MCF 10A (cell line): Measurements from ENCODE around the gene CATSPERE. TPM values are rescaled to one million over a fixed set of nuclear protein-coding genes. Genes with fewer than 3 reads are reported as not detected.

Experiments
- BruUV-seq: library from RNA; stranded (reverse); fragments of 400-500 nt; replicated peaks from 2 replicates; lab custom pipeline; 2021; lab: Mats Ljungman, UMichigan
- CTCF ChIA-PET: fragments of 300-600 bp; sonication (Branson Sonifier 250); formaldehyde crosslinking; extraction: SDS; loops from one replicate; lab custom pipeline; 2021; ENCODE audit warnings: antibody characterized with exemption, inconsistent platforms; lab: Yijun Ruan, JAX
- POLR2A ChIA-PET: fragments of 300-600, 350-650 bp; sonication (Branson Sonifier 250); formaldehyde crosslinking; extraction: SDS; loops from one replicate; lab custom pipeline; 2020; ENCODE audit warnings: antibody characterized with exemption, inconsistent platforms; lab: Yijun Ruan, JAX
- DNase-seq: peaks from one replicate; pipeline ENCODE4 v3.0.0-alpha.2; 2018; ENCODE audit not compliant: unreplicated experiment
- H3K27ac Mint-ChIP-seq: one replicate; pipeline ENCODE4 v1.8.0; 2022; ENCODE audit warnings: mild to moderate bottlenecking, low read depth, mixed read lengths; ENCODE audit not compliant: unreplicated experiment
- H3K27me3 Mint-ChIP-seq: one replicate; pipeline ENCODE4 v1.8.0; 2022; ENCODE audit warnings: mixed read lengths; ENCODE audit not compliant: insufficient read depth, unreplicated experiment
- H3K36me3 Mint-ChIP-seq: one replicate; pipeline ENCODE4 v1.8.0; 2022; ENCODE audit warnings: mild to moderate bottlenecking, moderate library complexity, mixed read lengths; ENCODE audit not compliant: insufficient read depth, unreplicated experiment
- H3K4me1 Mint-ChIP-seq: one replicate; pipeline ENCODE4 v1.8.0; 2022; ENCODE audit warnings: mixed read lengths; ENCODE audit not compliant: insufficient read depth, unreplicated experiment
- H3K4me3 Mint-ChIP-seq: one replicate; pipeline ENCODE4 v1.8.0; 2022; ENCODE audit warnings: mild to moderate bottlenecking, moderate library complexity, mixed read lengths; ENCODE audit not compliant: unreplicated experiment
- H3K9me3 Mint-ChIP-seq: one replicate; pipeline ENCODE4 v1.8.0; 2022; ENCODE audit warnings: mixed read lengths; ENCODE audit not compliant: unreplicated experiment
- intact Hi-C: fragments of 100-400 bp; cut with micrococcal nuclease; formaldehyde crosslinking; loops from 2 replicates; pipeline ENCODE4 v1.14.1; 2022
- total RNA-seq: library from RNA; stranded (reverse); gene quantifications from 2 replicates; pipeline ENCODE4 v1.2.3, GENCODE V29; 2022
- TF ChIP-seq, protein P1 (sequence below): fragments of 200-600 bp; IDR thresholded peaks from one replicate; pipeline ENCODE4 v1.8.0; 2022; ENCODE audit warnings: antibody characterized with exemption, mild to moderate bottlenecking; ENCODE audit not compliant: unreplicated experiment

The CATSPERE gene
- total RNA-seq, 1 experiment from 2014 or later, result 2.1 TPM

DNA sequence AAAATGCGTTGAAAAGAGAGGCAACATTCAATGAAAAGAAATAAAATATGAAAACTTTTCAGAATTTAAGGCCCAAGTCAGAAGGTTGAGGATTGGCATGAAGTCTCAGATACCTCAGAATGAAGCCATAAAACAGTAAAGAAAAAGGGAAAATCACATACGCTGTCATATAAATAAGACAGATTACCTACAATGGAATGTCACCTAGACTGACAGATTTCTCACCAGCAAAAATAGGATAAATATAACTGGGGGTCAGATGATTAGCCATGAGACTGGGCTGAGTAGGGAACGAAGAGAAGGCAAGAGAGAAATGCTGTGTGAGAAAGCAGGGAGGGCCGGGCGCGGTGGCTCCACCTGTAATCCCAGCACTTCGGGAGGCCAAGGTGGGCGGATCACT, 140.3 kb downstream of the CATSPERE start:
- Mint-ChIP-seq H3K9me3 (no peaks in the 10 kb centered on the region), H3K4me1 (peaks cover 12% of the 10 kb centered on the region), H3K27ac (no peak overlapping the region), H3K4me3 (no peak overlapping the region), H3K27me3 (no peaks in the 10 kb centered on the region), H3K36me3 (no peaks in the 10 kb centered on the region)
- ChIA-PET CTCF (interaction anchor here (0.6 to 4.9 kb wide), 5 partner anchors 25 to 717 kb away, joined by 3 to 494 read pairs (median 5); no protein-coding TSS in a partner anchor), POLR2A (interaction anchor here (0.9 to 1.5 kb wide), 2 partner anchors 233 to 235 kb away, joined by 3 to 6 read pairs; no protein-coding TSS in a partner anchor)
- DNase-seq, result no peak
- no TSS peak for BruUV-seq
- intact Hi-C loops, result loop anchor here (2.0 to 10.0 kb wide), 3 partner anchors 149 to 371 kb away; no protein-coding TSS in a partner anchor
- TF ChIP-seq, protein P1, sequence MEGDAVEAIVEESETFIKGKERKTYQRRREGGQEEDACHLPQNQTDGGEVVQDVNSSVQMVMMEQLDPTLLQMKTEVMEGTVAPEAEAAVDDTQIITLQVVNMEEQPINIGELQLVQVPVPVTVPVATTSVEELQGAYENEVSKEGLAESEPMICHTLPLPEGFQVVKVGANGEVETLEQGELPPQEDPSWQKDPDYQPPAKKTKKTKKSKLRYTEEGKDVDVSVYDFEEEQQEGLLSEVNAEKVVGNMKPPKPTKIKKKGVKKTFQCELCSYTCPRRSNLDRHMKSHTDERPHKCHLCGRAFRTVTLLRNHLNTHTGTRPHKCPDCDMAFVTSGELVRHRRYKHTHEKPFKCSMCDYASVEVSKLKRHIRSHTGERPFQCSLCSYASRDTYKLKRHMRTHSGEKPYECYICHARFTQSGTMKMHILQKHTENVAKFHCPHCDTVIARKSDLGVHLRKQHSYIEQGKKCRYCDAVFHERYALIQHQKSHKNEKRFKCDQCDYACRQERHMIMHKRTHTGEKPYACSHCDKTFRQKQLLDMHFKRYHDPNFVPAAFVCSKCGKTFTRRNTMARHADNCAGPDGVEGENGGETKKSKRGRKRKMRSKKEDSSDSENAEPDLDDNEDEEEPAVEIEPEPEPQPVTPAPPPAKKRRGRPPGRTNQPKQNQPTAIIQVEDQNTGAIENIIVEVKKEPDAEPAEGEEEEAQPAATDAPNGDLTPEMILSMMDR, result no peak

DNA sequence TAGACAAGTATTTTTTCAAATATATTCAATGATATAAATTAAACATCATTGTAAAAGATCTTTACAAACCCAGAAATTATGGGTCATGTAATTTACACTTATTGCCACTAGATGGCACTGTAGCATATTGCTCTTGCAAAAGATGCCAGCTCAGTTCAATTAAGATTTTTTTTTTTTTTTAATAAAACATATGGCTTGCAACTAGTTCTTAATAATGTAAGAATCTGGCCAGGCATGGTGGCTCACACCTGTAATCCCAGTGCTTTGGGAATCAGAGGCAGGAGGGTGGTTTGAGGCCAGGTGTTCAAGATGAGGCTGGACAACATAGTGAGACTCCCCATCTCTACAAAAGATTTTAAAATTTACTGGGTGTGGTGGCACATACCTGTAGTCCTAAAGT, 142.4 kb downstream of the CATSPERE start:
- peak; percentile 61 for DNase-seq
- ChIA-PET POLR2A (interaction anchor here (0.6 to 3.2 kb wide), 14 partner anchors 43 to 259 kb away, joined by 3 to 32 read pairs (median 3); no protein-coding TSS in a partner anchor), CTCF (interaction anchor here (0.6 to 4.9 kb wide), 65 partner anchors 8 to 1983 kb away, joined by 3 to 494 read pairs (median 5); partner anchors contain the start of genes DESI2, HNRNPU and TFB2M)
- H3K36me3 Mint-ChIP-seq, result no peaks in the 10 kb centered on the region
- H3K9me3 Mint-ChIP-seq, result no peaks in the 10 kb centered on the region
- intact Hi-C loops, result loop anchor here (1.0 to 10.0 kb wide), 6 partner anchors 49 to 439 kb away; no protein-coding TSS in a partner anchor
- peaks cover 12% of the 10 kb centered on the region for H3K4me1 Mint-ChIP-seq
- no peak overlapping the region for H3K4me3 Mint-ChIP-seq
- BruUV-seq, result no TSS peak
- H3K27ac Mint-ChIP-seq, result no peak overlapping the region
- no peaks in the 10 kb centered on the region for H3K27me3 Mint-ChIP-seq
- TF ChIP-seq, protein P1, result peak; percentile 95

DNA sequence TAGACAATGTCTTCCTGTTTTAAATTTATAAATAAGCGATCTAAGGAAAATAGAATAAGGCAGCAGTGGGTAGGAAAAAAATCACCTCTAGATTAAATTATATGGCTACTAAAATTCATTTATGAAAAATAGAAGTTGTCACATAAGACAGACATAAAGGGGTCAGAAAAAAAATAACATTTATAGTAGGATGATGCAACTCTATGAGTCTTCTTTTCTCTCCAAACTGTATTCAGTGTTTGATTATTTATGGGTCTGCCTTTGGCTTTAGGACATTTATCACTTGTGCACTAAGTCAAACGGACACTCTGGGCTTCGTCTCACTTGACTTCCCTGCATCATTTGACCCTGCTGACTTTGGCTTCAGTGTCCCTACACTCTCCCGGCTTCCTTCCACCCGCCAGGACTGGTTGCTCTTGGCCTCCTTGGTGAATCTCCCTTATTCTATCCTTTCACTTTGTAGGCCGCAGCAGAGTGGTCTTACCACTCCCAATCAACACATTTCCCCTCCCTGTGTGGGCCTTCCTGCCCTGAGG, 144.8 kb downstream of the CATSPERE start:
- Mint-ChIP-seq H3K27me3 (no peaks in the 10 kb centered on the region), H3K9me3 (no peaks in the 10 kb centered on the region), H3K4me1 (no peaks in the 10 kb centered on the region), H3K4me3 (no peak overlapping the region), H3K36me3 (no peaks in the 10 kb centered on the region), H3K27ac (no peak overlapping the region)
- ChIA-PET CTCF (interaction anchor here (0.6 to 4.9 kb wide), 12 partner anchors 12 to 544 kb away, joined by 3 to 494 read pairs (median 18); no protein-coding TSS in a partner anchor), POLR2A (interaction anchor here (1.0 to 3.2 kb wide), 4 partner anchors 48 to 228 kb away, joined by 4 to 32 read pairs (median 10); no protein-coding TSS in a partner anchor)
- TF ChIP-seq, protein P1, result no peak
- DNase-seq, result no peak
- no TSS peak for BruUV-seq
- intact Hi-C loops, result loop anchor here (10.0 kb wide), 1 partner anchor 331 kb away; no protein-coding TSS in a partner anchor

DNA sequence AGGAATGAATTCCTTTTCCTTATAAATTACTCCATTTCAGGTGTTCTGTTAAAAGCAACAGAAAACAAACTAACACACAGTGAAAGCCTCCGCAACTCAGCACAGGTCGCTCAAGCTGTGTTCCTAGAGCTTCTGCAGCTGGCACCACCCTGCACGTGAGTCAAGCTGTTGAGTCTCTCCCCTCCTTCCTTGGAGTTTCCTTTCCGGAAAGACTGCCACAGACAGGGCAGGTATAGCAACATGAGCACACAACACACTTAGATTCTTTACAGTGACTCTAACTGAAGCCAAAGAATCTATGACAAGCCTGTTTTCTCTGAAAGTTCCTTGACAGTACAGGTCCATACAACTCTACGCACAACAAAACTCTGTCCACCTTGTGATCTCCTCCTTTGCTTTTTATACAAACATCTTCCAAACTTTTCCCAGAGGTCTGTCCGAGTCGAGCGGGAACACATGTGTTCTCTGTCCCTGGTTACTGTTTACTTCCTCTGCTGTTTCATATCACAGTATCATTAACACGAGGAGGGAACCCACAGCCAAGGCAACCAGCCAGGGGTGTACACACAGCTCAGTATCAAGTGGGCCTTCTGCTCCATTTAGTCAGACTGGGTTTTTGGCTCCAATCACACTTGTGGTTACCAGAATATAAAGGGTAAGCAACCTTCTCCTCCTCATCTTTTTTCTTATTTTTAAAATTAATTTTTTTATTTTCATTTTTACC, 153.2 kb downstream of the CATSPERE start:
- Mint-ChIP-seq H3K27me3 (no peaks in the 10 kb centered on the region), H3K4me3 (no peak overlapping the region), H3K36me3 (no peaks in the 10 kb centered on the region), H3K9me3 (no peaks in the 10 kb centered on the region), H3K27ac (no peak overlapping the region), H3K4me1 (no peaks in the 10 kb centered on the region)
- POLR2A ChIA-PET, result interaction anchor here (0.8 to 1.0 kb wide), 2 partner anchors 10 to 160 kb away, joined by 3 read pairs; no protein-coding TSS in a partner anchor
- CTCF ChIA-PET, result interaction anchor here (0.8 to 2.3 kb wide), 5 partner anchors 10 to 187 kb away, joined by 3 to 14 read pairs (median 4); no protein-coding TSS in a partner anchor
- no TSS peak for BruUV-seq
- TF ChIP-seq, protein P1, result no peak
- intact Hi-C loops, result no loop called here
- no peak for DNase-seq
